ENCODE measurements around the gene MROH2A. TPM values are rescaled to one million over a fixed set of nuclear protein-coding genes. Genes with fewer than 3 reads are reported as not detected.

MROH2A gene
- total and polyA plus RNA-seq, 9 of the 15 experiments (the other 6 are each of a cell fraction or from before 2014, with no cell fraction given), result 0.03 TPM; not detected in 8

DNA sequence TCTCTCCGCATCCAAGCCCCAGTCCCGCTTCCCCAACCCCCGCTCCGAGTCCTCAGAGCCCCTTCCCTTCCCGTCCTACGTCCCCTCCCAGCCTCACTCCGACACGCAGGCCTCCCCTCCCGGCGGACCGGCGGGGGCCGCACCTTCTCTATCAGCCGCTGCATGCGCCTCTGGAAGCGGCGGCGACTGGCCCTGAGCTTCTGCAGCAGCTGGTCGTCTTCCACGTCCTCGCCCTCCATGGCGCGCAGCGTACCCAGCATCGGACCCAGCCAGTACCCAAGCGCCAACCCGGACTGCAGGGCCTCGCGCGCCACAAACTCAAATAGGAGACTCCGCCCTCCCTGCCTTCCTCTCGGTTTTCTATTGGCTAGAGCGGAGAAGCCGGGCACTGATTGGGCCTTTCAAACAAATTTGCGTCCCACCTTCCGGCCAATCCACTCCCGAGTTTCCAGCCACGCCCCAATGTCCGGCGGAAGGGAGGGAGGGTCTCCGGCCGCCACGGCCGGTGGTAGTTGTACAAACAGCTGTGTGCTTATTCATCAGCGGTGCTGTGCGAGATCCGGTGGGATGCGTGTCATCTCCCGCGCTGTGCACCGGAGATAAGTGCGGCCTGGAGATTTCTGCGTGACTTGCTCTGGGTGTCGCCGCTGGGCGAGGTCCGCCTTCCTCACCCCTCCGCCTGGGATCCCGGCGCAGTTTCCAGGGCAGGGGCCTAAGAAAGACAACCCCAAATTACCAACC is 76.3 kb downstream of the MROH2A start, which contains the start of gene HJURP (continued):
- TF ChIP-seq ZNF592 (IDR thresholded peaks at IDR 0.05) (0 out of 2 replicates have a peak, but pooled peaks have one; percentile 42), PYGO2 (tag; IDR thresholded peaks at IDR 0.05) (no peak), SMAD2 (IDR thresholded peaks at IDR 0.05; ENCODE audit: low read depth, low read length) (no peak), ZNF586 (CRISPR knock-in tag; conservative IDR thresholded peaks at IDR 0.05) (no peak), ZNF668 (CRISPR knock-in tag; IDR thresholded peaks at IDR 0.05) (no peak), ZNF197 (CRISPR knock-in tag; IDR thresholded peaks at IDR 0.05; ENCODE audit: low read depth) (no peak), HSF4 (CRISPR knock-in tag; IDR thresholded peaks at IDR 0.05; ENCODE audit: borderline replicate concordance) (no peak), ZBTB49 (CRISPR knock-in tag; IDR thresholded peaks at IDR 0.05; ENCODE audit: borderline replicate concordance) (no peak), NEUROD1 (IDR thresholded peaks at IDR 0.05; ENCODE audit: borderline replicate concordance, low read depth, low read length, partially characterized antibody) (peak; percentile 70), ATF2 (CRISPR knock-in tag; IDR thresholded peaks at IDR 0.05) (no peak), KLF1 (tag; IDR thresholded peaks at IDR 0.05) (no peak), BRF2 (IDR thresholded peaks at IDR 0.05; ENCODE audit: borderline replicate concordance, insufficient read depth, insufficient read length) (no peak), NRF1 (conservative IDR thresholded peaks at IDR 0.05 in 1 of 2, IDR thresholded peaks at IDR 0.05 in 1 of 2) (peak; percentile 63 to 68), TSC22D4 (tag; IDR thresholded peaks at IDR 0.05) (no peak), ZNF780A (CRISPR knock-in tag; IDR thresholded peaks at IDR 0.05) (no peak)
- TF ChIP-seq, protein P1, sequence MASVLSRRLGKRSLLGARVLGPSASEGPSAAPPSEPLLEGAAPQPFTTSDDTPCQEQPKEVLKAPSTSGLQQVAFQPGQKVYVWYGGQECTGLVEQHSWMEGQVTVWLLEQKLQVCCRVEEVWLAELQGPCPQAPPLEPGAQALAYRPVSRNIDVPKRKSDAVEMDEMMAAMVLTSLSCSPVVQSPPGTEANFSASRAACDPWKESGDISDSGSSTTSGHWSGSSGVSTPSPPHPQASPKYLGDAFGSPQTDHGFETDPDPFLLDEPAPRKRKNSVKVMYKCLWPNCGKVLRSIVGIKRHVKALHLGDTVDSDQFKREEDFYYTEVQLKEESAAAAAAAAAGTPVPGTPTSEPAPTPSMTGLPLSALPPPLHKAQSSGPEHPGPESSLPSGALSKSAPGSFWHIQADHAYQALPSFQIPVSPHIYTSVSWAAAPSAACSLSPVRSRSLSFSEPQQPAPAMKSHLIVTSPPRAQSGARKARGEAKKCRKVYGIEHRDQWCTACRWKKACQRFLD (CRISPR knock-in tag; IDR thresholded peaks at IDR 0.05), result 0 out of 2 replicates have a peak, but pooled peaks have one; percentile 21
